ENCODE measurements around the gene SIRT7. TPM values are rescaled to one million over a fixed set of nuclear protein-coding genes. Genes with fewer than 3 reads are reported as not detected.

SIRT7 gene
- total and polyA plus RNA-seq, 2 donors (not counting 3 experiments of a cell fraction or from before 2014, with no cell fraction given), result 11.6 to 28.8 TPM

DNA sequence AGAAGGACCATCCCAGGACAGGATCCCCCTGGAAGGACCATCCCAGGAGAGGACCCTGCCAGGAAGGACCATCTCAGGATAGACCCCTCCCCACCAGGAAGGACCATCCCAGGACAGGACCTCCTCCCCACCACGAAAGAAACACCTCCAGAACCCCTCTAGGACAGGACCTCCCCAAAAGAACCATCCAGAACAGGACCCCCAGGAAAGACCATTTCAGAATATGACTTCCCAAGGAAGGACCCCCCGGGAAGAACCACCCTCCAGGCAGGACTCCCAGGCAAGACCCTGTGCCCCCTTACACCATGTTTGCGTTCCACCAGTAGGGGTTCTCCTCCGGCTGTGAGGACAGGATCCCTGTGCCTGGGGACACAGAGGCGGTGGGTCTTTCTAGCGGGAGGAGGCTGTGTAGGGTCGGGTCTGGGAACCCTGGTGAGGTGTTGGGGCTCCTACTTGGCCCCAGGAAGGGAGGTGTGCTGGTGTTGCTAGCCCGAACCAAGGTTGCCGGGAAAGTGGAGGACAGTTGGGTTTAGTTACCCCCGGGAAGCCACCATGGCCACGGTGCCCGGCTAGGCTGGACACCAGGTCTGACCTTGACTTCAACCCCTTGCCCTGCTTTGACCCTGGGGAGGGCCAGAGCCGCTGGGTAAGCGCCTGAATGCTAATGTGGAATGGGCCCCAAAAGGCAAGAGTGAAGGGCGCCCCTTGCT, 40.8 kb upstream of the SIRT7 start:
- Histone ChIP-seq H3K4me2 (ENCODE audit: insufficient read depth, low read length) (no peak overlapping the region), H3K4me3 (replicated peaks in 1 of 3; ENCODE audit: insufficient read depth in 1 of 3, low read depth in 1 of 3, low read length in 3 of 3) (no peak overlapping the region), H3K9me1 (replicated peaks; ENCODE audit: control insufficient read depth, extremely low read depth, insufficient read depth, low read length) (no peaks in the 10 kb centered on the region), H3K27ac (ENCODE audit: insufficient read depth, low read depth, low read length) (no peak overlapping the region), H3K9me3 (replicated peaks; ENCODE audit: control insufficient read depth, insufficient read depth, low read length) (no peaks in the 10 kb centered on the region), H3K36me3 (ENCODE audit: control insufficient read depth in 2 of 2, extremely low read depth in 1 of 2, insufficient read depth in 2 of 2, low read length in 2 of 2) (no peaks in the 10 kb centered on the region), H2AFZ (ENCODE audit: low read depth, low read length) (no peak overlapping the region), H3K79me2 (ENCODE audit: control insufficient read depth, insufficient read depth, low read length) (no peaks in the 10 kb centered on the region), H3K4me1 (ENCODE audit: control insufficient read depth, extremely low read depth, insufficient read depth, low read length) (no peaks in the 10 kb centered on the region), H3K27me3 (ENCODE audit: control insufficient read depth in 2 of 2, insufficient read depth in 2 of 2, low read length in 2 of 2) (peaks cover 29 to 42% of the 10 kb centered on the region in 2 experiments), H4K20me1 (replicated peaks; ENCODE audit: control insufficient read depth, extremely low read depth, insufficient read depth, low read length) (no peaks in the 10 kb centered on the region), H3K9ac (replicated peaks; ENCODE audit: extremely low read depth, insufficient read depth, low read length) (no peak overlapping the region)
- DNase-seq (ENCODE audit: low read depth, low spot score), result no peak
- TF ChIP-seq, protein P1, sequence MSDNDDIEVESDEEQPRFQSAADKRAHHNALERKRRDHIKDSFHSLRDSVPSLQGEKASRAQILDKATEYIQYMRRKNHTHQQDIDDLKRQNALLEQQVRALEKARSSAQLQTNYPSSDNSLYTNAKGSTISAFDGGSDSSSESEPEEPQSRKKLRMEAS (IDR thresholded peaks at IDR 0.05; ENCODE audit: insufficient read depth, insufficient read length), result no peak
- TF ChIP-seq FOS (IDR thresholded peaks at IDR 0.05; ENCODE audit: borderline replicate concordance, insufficient read depth, low read length) (no peak), MYC (IDR thresholded peaks at IDR 0.05; ENCODE audit: low read depth, low read length) (no peak), GATA2 (IDR thresholded peaks at IDR 0.05; ENCODE audit: insufficient read depth, insufficient read length, low read depth, low read length) (no peak), POLR2A (IDR thresholded peaks at IDR 0.05; ENCODE audit: low read depth, low read length) (no peak), EZH2 (IDR thresholded peaks at IDR 0.05; ENCODE audit: borderline replicate concordance, low read depth, low read length, severe bottlenecking) (no peak), JUN (IDR thresholded peaks at IDR 0.05; ENCODE audit: borderline replicate concordance, insufficient read depth, insufficient read length, low read depth) (no peak), POLR2AphosphoS5 (IDR thresholded peaks at IDR 0.05; ENCODE audit: insufficient read depth, low read depth, low read length) (no peak)
- TF ChIP-seq, protein P2, sequence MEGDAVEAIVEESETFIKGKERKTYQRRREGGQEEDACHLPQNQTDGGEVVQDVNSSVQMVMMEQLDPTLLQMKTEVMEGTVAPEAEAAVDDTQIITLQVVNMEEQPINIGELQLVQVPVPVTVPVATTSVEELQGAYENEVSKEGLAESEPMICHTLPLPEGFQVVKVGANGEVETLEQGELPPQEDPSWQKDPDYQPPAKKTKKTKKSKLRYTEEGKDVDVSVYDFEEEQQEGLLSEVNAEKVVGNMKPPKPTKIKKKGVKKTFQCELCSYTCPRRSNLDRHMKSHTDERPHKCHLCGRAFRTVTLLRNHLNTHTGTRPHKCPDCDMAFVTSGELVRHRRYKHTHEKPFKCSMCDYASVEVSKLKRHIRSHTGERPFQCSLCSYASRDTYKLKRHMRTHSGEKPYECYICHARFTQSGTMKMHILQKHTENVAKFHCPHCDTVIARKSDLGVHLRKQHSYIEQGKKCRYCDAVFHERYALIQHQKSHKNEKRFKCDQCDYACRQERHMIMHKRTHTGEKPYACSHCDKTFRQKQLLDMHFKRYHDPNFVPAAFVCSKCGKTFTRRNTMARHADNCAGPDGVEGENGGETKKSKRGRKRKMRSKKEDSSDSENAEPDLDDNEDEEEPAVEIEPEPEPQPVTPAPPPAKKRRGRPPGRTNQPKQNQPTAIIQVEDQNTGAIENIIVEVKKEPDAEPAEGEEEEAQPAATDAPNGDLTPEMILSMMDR (IDR thresholded peaks at IDR 0.05; ENCODE audit: extremely low read depth in 1 of 2, insufficient read depth in 1 of 2, low read depth in 1 of 2, low read length in 2 of 2), result no peak
- POLR2A ChIA-PET, result no interaction called here
- dilution Hi-C loops (cut with MboI; ENCODE audit: extremely low pct_ligation_motif_present, low sequenced_read_pairs), result no loop called here
- BruUV-seq (replicated peaks), result no TSS peak
- CTCF ChIA-PET, result interaction anchor here (0.5 to 2.6 kb wide), 37 partner anchors 9 to 578 kb away, joined by 3 to 345 read pairs (median 6); partner anchors contain the start of genes ASPSCR1, CENPX, DCXR and GPS1
- no peak for FAIRE-seq
- intact Hi-C loops (cut with micrococcal nuclease), result loop anchor here (1.0 kb wide), 1 partner anchor 64 kb away; the partner anchor contains the start of gene CENPX
